Breast epithelium (tissue), 3 donors: ENCODE results near the gene KRT5.

Source experiments
- POLR2AphosphoS5 ChIP-seq, 3 donors: sonication (generic); formaldehyde crosslinking; IDR thresholded peaks; one replicate each; pipeline ENCODE4 v1.6.1; 2017; ENCODE audit warnings: antibody characterized with exemption in 3 of 3
- TF ChIP-seq, protein P1 (sequence below), 3 donors: fragments of 450-650 bp; IDR thresholded peaks; one replicate each; pipeline ENCODE4 v1.5.1; 2016 to 2017; ENCODE audit warnings: antibody characterized with exemption in 3 of 3, mild to moderate bottlenecking in 3 of 3, moderate library complexity in 3 of 3

DNA sequence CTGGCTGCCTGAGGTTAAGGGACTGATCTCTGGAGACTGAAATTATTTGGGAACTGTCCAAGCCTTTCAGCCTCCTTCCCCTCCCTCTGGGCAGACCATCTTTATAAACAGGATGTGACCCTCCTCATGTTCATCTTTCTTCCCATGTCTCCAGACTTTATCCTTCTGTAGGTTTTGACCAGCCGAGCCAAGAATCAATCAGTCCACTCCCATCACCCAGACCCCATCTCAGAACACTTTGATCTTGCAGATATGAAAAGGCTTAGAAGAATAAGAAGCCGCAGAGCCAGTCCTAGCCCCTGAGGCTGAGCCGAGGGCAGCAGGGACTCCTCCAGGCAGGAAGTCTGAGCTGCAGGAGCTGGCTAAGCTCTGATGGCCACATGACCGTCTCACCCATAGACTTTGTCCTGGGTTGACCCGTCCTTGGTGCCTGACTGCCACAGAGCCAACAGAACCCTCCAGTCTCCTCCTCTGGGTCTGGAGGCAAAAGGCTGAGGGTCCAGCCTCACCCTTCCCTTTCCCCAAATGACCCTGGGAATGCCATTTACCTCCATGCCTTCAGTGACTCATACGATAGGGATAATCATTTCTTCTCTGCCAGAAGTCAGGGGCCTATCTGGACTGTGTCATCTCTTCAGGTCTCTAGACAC lies 31.1 kb upstream of the KRT5 start:
- no peak for TF ChIP-seq POLR2AphosphoS5 (IDR thresholded peaks at IDR 0.05)
- TF ChIP-seq, protein P1, sequence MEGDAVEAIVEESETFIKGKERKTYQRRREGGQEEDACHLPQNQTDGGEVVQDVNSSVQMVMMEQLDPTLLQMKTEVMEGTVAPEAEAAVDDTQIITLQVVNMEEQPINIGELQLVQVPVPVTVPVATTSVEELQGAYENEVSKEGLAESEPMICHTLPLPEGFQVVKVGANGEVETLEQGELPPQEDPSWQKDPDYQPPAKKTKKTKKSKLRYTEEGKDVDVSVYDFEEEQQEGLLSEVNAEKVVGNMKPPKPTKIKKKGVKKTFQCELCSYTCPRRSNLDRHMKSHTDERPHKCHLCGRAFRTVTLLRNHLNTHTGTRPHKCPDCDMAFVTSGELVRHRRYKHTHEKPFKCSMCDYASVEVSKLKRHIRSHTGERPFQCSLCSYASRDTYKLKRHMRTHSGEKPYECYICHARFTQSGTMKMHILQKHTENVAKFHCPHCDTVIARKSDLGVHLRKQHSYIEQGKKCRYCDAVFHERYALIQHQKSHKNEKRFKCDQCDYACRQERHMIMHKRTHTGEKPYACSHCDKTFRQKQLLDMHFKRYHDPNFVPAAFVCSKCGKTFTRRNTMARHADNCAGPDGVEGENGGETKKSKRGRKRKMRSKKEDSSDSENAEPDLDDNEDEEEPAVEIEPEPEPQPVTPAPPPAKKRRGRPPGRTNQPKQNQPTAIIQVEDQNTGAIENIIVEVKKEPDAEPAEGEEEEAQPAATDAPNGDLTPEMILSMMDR (IDR thresholded peaks at IDR 0.05) = no peak
